GM18498 (cell line): ENCODE results near the gene VRK1.

Experiments
- ATAC-seq: cut with Tn5 transposase; IDR thresholded peaks from one replicate; pipeline ENCODE4 v1.9.1; 2021; ENCODE audit warnings: mild to moderate bottlenecking, moderate library complexity; ENCODE audit not compliant: unreplicated experiment

The VRK1 gene

GRCh38 chr14:96823652-96824051 lies 26.5 kb downstream of the VRK1 start:
- ATAC-seq = no peak

- no peak for ATAC-seq
Measured at GRCh38 chr14:96824283-96824682, 27.1 kb downstream of the VRK1 start.

GRCh38 chr14:96826818-96827217 lies 29.6 kb downstream of the VRK1 start:
- ATAC-seq = no peak

- ATAC-seq = no peak
Measured at GRCh38 chr14:96827290-96827689, 30.1 kb downstream of the VRK1 start.

GRCh38 chr14:96829791-96830190 lies 32.6 kb downstream of the VRK1 start:
- ATAC-seq = no peak

GRCh38 chr14:96830946-96831345 lies 33.8 kb downstream of the VRK1 start:
- no peak for ATAC-seq

GRCh38 chr14:96832351-96832750 lies 35.2 kb downstream of the VRK1 start:
- ATAC-seq = no peak

- ATAC-seq = no peak
Measured at GRCh38 chr14:96838449-96838848, 41.3 kb downstream of the VRK1 start.

- no peak for ATAC-seq
Measured at GRCh38 chr14:96839251-96839650, 42.1 kb downstream of the VRK1 start.

GRCh38 chr14:96843137-96843536 lies 46.0 kb downstream of the VRK1 start:
- no peak for ATAC-seq

GRCh38 chr14:96844857-96845570 lies 47.8 kb downstream of the VRK1 start:
- no peak for ATAC-seq

- ATAC-seq = no peak
Measured at GRCh38 chr14:96847451-96847850, 50.3 kb downstream of the VRK1 start.

- no peak for ATAC-seq
Measured at GRCh38 chr14:96848011-96848410, 50.8 kb downstream of the VRK1 start.

GRCh38 chr14:96849733-96850132 lies 52.6 kb downstream of the VRK1 start:
- ATAC-seq = no peak

GRCh38 chr14:96851694-96852381 lies 54.7 kb downstream of the VRK1 start:
- no peak for ATAC-seq

GRCh38 chr14:96852823-96853422 lies 55.7 kb downstream of the VRK1 start:
- ATAC-seq = no peak

GRCh38 chr14:96858643-96859042 lies 61.5 kb downstream of the VRK1 start:
- no peak for ATAC-seq

- no peak for ATAC-seq
Measured at GRCh38 chr14:96861568-96862310, 64.6 kb downstream of the VRK1 start.

- no peak for ATAC-seq
Measured at GRCh38 chr14:96863327-96863985, 66.3 kb downstream of the VRK1 start.

GRCh38 chr14:96863986-96864330 lies 66.8 kb downstream of the VRK1 start:
- ATAC-seq = no peak

GRCh38 chr14:96867634-96868033 lies 70.5 kb downstream of the VRK1 start:
- ATAC-seq = no peak
